Stomach (tissue), 9 donors: ENCODE results near the gene DDX54. TPM values are rescaled to one million over a fixed set of nuclear protein-coding genes. Genes with fewer than 3 reads are reported as not detected.

Source experiments
- DNase-seq, 2 donors: peaks; one replicate each; pipeline versions ENCODE4 v3.0.0 to v3.0.0-alpha.2; 2013 to 2019
- H3K27ac ChIP-seq, 5 donors: fragments of 200-600 bp in 4 of 5; sonication (generic) in 4 of 5; one replicate each; pipeline ENCODE4 v1.5.1; 2013 to 2019; ENCODE audit warnings: mild to moderate bottlenecking in 1 of 5, moderate library complexity in 1 of 5
- H3K27me3 ChIP-seq, 3 donors: fragments of 200-600 bp; sonication (generic); one replicate each; pipeline ENCODE4 v1.5.1; 2017 to 2019; ENCODE audit warnings: mixed run types in 1 of 3
- H3K36me3 ChIP-seq, 4 donors: fragments of 200-600 bp; sonication (generic); 1 replicate in 3 of 4; 2 replicates in 1 of 4; pipeline ENCODE4 v1.5.1; 2016 to 2019
- H3K4me1 ChIP-seq, 4 donors: fragments of 200-600 bp; sonication (generic); one replicate each; pipeline ENCODE4 v1.5.1; 2016 to 2019
- H3K4me3 ChIP-seq, 4 donors: fragments of 200-600 bp; sonication (generic) in 3 of 4; one replicate each; pipeline ENCODE4 v1.5.1; 2016 to 2019; ENCODE audit warnings: mild to moderate bottlenecking in 1 of 4
- H3K9me3 ChIP-seq, 4 donors: fragments of 200-600 bp; sonication (generic); one replicate each; pipeline ENCODE4 v1.5.1; 2016 to 2019
- CTCF ChIP-seq, 7 experiments: fragments of 450-650 bp in 4 of 7; fragments of 200-600 bp in 3 of 7; sonication (generic) in 3 of 7; IDR thresholded peaks; one replicate each; pipeline ENCODE4 v1.5.1; 2016 to 2019; ENCODE audit warnings: antibody characterized with exemption in 7 of 7, control low read depth in 2 of 7, mild to moderate bottlenecking in 1 of 7
- EP300 ChIP-seq: sonication (generic); formaldehyde crosslinking; IDR thresholded peaks from one replicate; pipeline ENCODE4 v1.6.1; 2017; ENCODE audit warnings: antibody characterized with exemption
- POLR2A ChIP-seq, 4 donors: fragments of 450-650 bp; IDR thresholded peaks; one replicate each; pipeline ENCODE4 v1.6.1; 2016; ENCODE audit warnings: antibody characterized with exemption in 4 of 4, control low read depth in 2 of 4, mild to moderate bottlenecking in 1 of 4, moderate library complexity in 1 of 4
- POLR2AphosphoS5 ChIP-seq, 3 donors: sonication (generic); formaldehyde crosslinking; IDR thresholded peaks; one replicate each; pipeline ENCODE4 v1.6.1; 2016; ENCODE audit warnings: antibody characterized with exemption in 3 of 3
- WGBS, 5 donors: extraction: QIAGEN DNeasy Blood & Tissue Kit in 3 of 5; methylation state at CpG; one replicate each; pipeline versions ENCODE4 v1.1.5 to v1.1.7; 2013 to 2018; 5-methylcytosine and 5-hydroxymethylcytosine counted together
- intact Hi-C: fragments of 100-400 bp; cut with DNase I; formaldehyde crosslinking; loops from one replicate; pipeline ENCODE4 v1.15.1; 2023; ENCODE audit warnings: low total_unique reads
- polyA plus RNA-seq, 3 donors: library from polyadenylated mRNA; stranded (reverse); fragments of 200-250 nt; gene quantifications; one replicate each; pipeline ENCODE4 v1.2.3, GENCODE V29; 2013
- total RNA-seq, 5 donors: library from RNA; depleted of rRNA; stranded (reverse); fragments of >200 nt; gene quantifications; one replicate each; pipeline versions ENCODE4 v1.1.0 to v1.2.3, GENCODE V29; 2014 to 2016
- donor health status: healthy with polysubstance abuse.
- donor health status: Bipolar disorder and iron deficiency.
- donor health status: healthy.

Gene DDX54
- total and polyA plus RNA-seq, 8 donors, result 14.6 to 167 (median 37.9) TPM

- intact Hi-C loops, result loop anchor here (5.0 kb wide), 1 partner anchor 122 kb away; no protein-coding TSS in a partner anchor
- peaks cover 0 to 3% (median 0%) of the 10 kb centered on the region in 4 donors for H3K4me1 ChIP-seq
- WGBS, 5 donors, result 93 to 96% (median 95%) methylated on average over 7 to 13 of the region's 13 CpGs
- H3K27me3 ChIP-seq, result no peaks in the 10 kb centered on the region
- peaks cover 95 to 100% (median 100%) of the 10 kb centered on the region in 4 donors for H3K36me3 ChIP-seq
- H3K4me3 ChIP-seq, result no peak overlapping the region
- no peak for DNase-seq
- TF ChIP-seq POLR2A (IDR thresholded peaks at IDR 0.05) (no peak), CTCF (IDR thresholded peaks at IDR 0.05) (no peak), POLR2AphosphoS5 (IDR thresholded peaks at IDR 0.05) (no peak), EP300 (no peak)
- no peaks in the 10 kb centered on the region for H3K9me3 ChIP-seq
- H3K27ac ChIP-seq, result no peak overlapping the region
Measured at GRCh38 chr12:113169697-113170096, 15.6 kb downstream of the DDX54 start.

- no peaks in the 10 kb centered on the region for H3K9me3 ChIP-seq
- WGBS, 5 donors, result 89 to 98% (median 96%) methylated on average over 10 of the region's 10 CpGs
- H3K27me3 ChIP-seq, result no peaks in the 10 kb centered on the region
- TF ChIP-seq CTCF (IDR thresholded peaks at IDR 0.05) (no peak), POLR2A (IDR thresholded peaks at IDR 0.05) (no peak), EP300 (no peak)
- no peak overlapping the region for H3K4me3 ChIP-seq
- DNase-seq, result no peak
- peaks cover 95 to 100% (median 100%) of the 10 kb centered on the region in 4 donors for H3K36me3 ChIP-seq
- intact Hi-C loops, result no loop called here
- H3K27ac ChIP-seq, result no peak overlapping the region
- H3K4me1 ChIP-seq, result no peaks in the 10 kb centered on the region
Measured at GRCh38 chr12:113167868-113168267, 17.4 kb downstream of the DDX54 start.

- TF ChIP-seq POLR2A (IDR thresholded peaks at IDR 0.05), result no peak
- no peak for TF ChIP-seq POLR2AphosphoS5 (IDR thresholded peaks at IDR 0.05)
- no peak for TF ChIP-seq CTCF (IDR thresholded peaks at IDR 0.05)
- TF ChIP-seq EP300, result no peak
- H3K4me3 ChIP-seq, result no peak overlapping the region
- H3K4me1 ChIP-seq, result no peaks in the 10 kb centered on the region
- intact Hi-C loops, result no loop called here
- no peaks in the 10 kb centered on the region for H3K27me3 ChIP-seq
- no peak overlapping the region for H3K27ac ChIP-seq
- H3K36me3 ChIP-seq, result peaks cover 87 to 100% (median 100%) of the 10 kb centered on the region in 4 donors
- WGBS, 5 donors, result 93 to 95% (median 95%) methylated on average over 28 to 32 of the region's 32 CpGs
- no peaks in the 10 kb centered on the region for H3K9me3 ChIP-seq
- DNase-seq, result no peak
Measured at GRCh38 chr12:113165521-113166450, 19.5 kb downstream of the DDX54 start.

GRCh38 chr12:113164014-113164413 lies 21.3 kb downstream of the DDX54 start:
- Histone ChIP-seq H3K36me3 (peaks cover 87 to 100% (median 100%) of the 10 kb centered on the region in 4 donors), H3K27me3 (no peaks in the 10 kb centered on the region), H3K4me1 (no peaks in the 10 kb centered on the region), H3K4me3 (no peak overlapping the region), H3K9me3 (no peaks in the 10 kb centered on the region), H3K27ac (no peak overlapping the region)
- no peak for DNase-seq
- intact Hi-C loops, result no loop called here
- no peak for TF ChIP-seq POLR2A (IDR thresholded peaks at IDR 0.05)
- 93 to 97% (median 95%) methylated on average over 13 of the region's 13 CpGs for WGBS, 5 donors

- intact Hi-C loops, result no loop called here
- H3K4me1 ChIP-seq, result no peaks in the 10 kb centered on the region
- no peak overlapping the region for H3K27ac ChIP-seq
- no peak for TF ChIP-seq POLR2AphosphoS5 (IDR thresholded peaks at IDR 0.05)
- no peak for TF ChIP-seq POLR2A (IDR thresholded peaks at IDR 0.05)
- no peak for TF ChIP-seq CTCF (IDR thresholded peaks at IDR 0.05)
- no peak for TF ChIP-seq EP300
- H3K36me3 ChIP-seq, result peaks cover 87 to 100% (median 100%) of the 10 kb centered on the region in 4 donors
- DNase-seq, result no peak
- H3K4me3 ChIP-seq, result no peak overlapping the region
- no peaks in the 10 kb centered on the region for H3K9me3 ChIP-seq
- 92 to 96% (median 94%) methylated on average over 10 to 12 of the region's 12 CpGs for WGBS, 5 donors
- H3K27me3 ChIP-seq, result no peaks in the 10 kb centered on the region
Measured at GRCh38 chr12:113163030-113163360, 22.3 kb downstream of the DDX54 start.
